Limb (tissue), 2 donors: ENCODE data around the gene ILKAP.
A peak's percentile ranks its signal among the peaks of the same experiment; 100 is the strongest.
"Not testable (repeated sequence)": the region's sequence is repeated elsewhere in the genome, so short reads cannot be mapped to it uniquely, and the experiment has no call there.

Source experiments
- DNase-seq, 2 donors: peaks; one replicate each; pipeline ENCODE4 v3.0.0-alpha.2; 2016; ENCODE audit errors: extremely low spot score in 2 of 2

Gene ILKAP

DNA sequence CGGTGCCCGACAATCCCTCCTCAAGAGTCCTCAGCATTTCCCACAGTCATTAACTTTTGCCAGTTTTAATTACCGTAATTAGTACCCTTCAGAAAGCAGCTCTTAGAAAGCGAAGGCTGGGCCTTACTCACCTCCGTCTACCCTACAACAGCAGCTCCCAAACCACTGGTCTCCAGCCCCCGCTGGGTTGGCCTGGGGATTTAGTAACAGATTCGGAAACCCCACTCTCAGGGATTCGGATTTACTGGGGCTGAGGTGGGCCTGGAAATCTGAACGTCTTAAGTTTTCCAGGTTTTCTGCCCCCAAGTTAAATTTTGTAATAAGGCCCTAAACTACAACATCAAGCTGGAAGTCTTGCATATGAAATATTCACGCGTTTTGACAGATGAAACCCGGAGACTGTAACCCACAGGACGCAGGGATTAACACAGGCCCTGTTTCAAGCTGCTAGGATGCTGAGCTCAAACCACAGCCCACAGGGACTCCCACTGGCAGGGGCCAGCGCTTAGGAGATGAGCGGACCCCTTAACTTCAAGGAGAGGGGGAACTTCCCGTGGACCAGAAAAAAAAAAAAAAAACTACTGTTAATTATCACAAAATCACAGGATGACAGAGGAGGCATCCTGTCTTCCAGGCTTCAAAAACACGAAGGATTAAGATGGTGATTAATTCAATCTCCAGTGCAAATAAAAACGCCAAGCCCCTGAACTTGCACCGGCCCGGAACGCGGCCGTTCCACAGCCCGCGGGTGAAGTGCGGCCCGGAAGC, 985 bp downstream of the ILKAP start:
- DNase-seq = no peak

DNA sequence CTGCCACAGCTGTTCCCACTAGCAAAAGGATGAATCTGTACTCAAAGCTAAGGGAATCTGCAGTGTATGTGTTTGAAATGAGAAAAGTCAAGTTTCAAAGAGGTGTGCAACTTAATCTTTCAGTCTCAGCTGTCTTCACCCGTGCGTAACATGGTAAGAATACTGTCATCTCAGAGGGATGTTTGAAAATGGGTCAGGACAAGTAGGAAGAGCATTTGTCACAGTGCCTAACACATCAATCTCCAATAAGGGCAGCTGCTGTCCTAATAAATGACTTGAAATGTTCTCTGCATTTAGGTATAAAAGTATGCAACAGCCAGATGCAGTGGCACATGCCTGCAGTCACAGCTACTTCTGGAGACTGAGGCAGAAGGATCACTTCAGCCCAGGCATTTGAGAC, 13.1 kb downstream of the ILKAP start:
- no peak for DNase-seq

DNA sequence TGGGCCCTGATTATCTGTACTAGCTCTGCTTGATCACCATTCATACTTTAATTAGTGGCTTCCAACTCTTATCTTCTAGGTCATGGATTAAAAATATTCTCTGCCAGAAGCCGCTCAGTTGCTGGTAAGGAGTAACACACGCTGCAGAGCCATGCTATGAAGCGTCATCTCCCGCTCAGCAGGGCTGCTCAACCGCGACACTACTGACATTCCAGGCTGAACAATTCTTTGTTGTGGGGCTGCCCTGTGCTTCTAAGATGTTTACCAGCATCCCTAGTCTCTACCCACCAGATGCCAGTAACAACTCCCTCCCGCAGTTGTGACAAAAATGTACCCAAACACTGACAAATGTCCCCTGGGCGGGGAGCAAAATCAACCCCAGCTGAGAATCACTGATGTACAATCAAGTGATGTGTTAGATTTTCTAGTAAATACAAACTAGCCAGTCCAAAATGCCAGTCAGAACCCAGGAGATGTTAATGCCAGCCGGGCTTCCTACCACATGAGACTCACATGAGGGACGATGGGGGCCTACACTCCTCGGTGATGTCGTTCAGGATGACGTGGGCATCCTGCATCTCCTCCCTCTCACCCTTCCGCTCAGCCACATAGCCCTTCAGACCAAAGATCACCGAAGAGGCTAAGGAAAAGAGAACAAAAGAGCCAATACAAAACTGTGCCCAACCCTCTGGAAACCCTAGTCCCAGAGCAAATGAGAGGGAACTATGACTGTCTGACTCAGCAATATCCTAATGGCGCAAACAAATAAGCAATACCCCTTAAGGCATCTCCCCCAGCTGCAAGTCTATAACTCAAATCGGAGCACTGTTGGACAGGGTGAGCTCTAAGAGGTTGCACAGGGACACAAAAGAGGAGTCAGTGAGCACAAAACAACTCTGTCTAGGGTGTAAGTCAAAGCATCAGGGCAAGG, 15.6 kb downstream of the ILKAP start:
- DNase-seq = no peak

DNA sequence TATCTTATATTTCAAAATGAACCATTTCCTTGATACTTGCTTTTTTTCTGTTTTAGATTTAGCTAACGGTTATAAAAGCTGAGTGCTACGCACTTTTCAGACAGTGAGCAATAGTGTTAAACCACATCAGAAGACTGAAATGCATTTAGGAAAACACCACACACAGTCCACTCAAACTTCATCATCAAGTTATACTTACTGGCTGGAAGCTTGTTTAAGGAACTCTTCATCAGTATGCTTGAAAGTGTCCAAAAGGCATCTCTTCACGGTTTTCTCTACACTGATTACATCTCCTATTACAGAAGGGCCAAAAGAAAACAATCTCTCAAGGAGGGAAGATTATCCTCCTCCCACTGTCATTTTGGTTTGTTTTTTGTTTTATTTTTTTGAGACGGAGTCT, 19.7 kb downstream of the ILKAP start:
- no peak for DNase-seq

DNA sequence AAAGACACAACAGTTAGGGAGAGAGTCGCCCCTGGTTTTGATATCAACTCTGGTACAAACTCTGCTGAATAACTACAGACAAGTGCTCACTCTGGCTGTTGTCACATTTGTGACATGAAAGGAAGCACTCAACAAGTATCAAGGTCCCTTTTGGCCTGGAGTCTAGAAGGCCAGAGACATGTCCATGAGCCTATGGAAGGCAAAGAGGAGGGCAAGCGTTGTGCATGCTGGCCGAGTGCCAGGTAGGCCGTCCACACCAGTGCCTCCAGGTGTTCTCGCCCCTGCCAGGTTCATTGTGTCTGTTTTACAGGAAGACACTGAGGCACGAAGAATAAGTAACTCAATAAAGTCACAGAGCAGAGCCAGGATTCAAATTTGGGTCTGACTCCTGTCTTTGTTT, 21.1 kb downstream of the ILKAP start:
- no peak for DNase-seq

DNA sequence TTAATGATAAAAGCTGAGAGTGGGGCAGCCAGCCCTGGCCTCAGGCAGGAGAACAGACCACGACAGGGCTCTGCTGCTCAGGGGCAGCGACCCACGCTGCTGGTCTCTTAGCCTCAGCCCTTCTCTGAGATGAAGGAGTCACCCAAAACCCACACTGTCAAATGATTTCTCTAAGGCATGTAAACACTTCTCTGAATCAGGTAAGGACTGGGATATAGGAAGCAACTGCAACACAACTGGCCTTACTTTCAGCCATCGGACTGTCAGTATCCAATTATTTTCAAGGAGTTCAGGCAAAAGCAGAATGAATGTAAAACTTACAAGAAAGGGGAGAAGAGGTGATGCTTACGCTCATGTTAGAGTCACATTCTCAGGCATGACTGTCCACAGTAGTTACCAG, 22.9 kb downstream of the ILKAP start:
- DNase-seq = no peak

DNA sequence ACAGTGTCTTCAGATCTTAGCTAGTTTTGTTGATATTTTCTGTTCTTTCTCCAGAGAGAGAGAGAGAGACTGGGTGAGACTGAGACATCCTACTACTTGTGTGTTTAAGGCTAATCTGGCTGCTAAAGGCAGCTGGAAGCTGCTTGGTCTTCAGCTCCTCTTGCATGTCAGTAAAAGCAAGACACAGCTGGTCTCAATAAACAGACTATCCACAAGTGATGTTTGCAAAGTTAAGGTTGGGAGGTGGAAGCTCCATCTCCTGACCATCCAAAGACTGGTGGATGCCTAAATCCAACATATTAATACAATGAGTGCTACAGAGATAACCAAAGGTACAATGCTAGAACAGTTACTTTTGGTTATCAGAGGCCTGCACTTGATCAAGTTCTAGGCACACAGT, 26.9 kb downstream of the ILKAP start:
- DNase-seq = no peak

DNA sequence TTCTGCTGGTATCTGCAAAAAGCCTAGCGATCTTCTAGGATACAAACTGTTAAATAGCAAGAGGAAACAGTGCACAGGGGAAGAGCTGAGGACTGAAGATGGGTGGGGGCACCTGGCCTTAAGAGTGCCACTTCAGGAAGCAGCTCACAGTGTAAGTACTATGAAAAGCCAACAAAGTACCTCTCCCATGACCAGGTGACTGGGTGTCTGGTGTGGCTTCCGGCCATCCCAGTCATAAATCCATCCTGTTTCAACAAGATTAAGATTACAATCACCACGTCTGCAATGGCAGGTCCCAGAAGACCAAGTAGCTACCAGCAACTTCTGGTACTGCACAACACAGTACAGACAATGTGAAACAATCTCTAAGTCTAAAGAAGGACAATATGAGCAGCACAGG, 28.8 kb downstream of the ILKAP start:
- DNase-seq = no peak

DNA sequence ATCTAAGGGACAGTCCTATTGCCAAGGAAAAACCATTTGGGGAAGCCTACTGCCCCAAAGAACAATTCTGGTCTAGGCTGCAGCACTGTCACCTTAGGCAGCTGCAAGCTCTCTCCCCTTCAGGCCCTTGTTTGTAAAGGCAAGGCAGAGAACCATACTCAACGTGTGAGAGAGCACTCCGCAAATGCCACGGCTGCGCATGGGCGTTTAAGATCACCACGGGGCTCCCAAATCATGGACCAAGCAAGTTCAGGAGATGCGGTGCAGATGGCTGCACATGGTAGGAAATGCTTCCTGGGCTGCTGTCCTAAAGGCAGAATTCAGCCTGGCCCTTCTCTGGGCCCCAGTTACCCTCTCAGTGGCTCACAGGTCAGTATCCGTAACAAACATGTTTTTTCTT, 29.2 kb downstream of the ILKAP start:
- DNase-seq = no peak

DNA sequence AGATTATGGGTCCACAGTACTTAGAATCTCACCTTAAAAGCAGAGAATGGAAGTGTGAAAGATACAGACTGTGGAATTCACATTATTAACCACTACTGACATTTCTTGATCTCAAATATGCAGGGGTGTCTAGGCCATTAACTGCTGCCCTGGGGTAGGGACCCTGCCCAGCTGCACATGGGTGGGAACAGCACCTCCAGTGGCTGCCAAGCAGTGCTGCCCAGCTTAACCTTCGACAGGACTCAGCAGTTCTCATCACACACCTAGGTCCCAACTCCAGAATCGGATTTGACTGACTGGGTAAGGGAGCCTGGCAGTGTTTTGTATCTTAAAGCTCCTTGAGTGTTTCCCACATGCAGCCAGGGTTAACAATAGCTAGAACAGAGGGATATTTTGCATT, 29.8 kb downstream of the ILKAP start:
- no peak for DNase-seq

DNA sequence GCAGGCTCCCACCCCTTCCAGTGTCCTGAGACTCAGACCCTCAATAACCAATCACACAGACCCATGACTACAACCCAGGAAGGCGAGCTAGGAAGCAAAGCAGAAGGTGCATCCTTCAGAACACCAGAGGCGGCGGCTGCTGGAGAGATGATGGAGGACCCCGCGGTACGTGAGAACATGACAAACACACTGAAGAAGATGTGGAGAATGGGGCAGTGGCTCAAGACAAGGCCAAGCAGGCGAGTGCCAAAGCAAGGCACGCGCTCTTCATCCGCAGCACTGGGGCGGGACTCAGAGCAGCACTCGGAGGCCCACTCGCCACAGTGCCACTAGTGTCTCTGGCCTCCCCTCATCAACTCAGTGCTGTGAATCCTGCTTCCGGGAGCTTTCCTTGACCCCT, 31.1 kb downstream of the ILKAP start:
- DNase-seq = no peak

DNA sequence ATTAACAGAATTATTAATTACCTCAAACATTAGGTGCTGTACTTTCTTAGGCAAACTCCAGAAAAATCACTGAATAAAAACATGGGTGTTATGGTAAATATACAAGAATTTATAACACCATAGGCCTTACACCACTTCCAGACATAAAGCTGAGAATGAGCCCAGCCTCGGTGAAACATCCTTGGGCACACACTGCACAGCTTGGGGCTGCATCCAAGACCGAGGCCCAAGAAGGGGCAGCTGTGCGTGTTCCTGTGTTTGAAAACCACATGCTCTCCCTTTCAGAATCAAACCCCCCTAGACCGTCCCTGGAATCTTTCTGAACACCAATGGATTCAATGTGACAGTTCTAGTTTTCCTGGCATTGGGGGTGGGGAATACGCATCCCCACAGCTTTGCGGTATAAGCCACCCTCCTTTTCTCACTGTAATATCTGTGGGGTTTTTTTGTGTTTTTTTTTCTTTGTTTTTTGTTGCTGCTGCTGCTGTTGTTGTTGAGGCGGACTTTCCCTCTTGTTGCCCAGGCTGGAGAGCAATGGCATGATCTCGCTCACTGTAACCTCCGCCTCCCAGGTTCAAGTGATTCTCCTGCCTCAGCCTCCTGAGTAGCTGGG, 31.8 kb downstream of the ILKAP start:
- no peak for DNase-seq

DNA sequence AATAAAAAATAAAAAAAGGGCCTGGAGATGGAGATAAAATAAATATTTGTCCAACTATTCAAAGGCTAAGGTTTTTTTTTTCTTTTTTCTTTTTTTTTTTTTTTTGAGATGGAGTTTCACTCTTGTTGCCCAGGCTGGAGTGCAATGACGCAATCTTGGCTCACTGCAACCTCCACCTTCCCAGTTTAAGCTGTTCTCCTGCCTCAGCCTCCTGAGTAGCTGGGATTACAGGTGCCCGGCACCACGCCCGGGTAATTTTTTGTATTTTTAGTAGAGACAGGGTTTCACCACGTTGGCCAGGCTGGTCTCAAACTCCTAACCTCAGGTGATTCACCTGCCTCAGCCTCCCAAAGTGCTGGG, 32.4 kb downstream of the ILKAP start:
- not testable (repeated sequence) for DNase-seq

DNA sequence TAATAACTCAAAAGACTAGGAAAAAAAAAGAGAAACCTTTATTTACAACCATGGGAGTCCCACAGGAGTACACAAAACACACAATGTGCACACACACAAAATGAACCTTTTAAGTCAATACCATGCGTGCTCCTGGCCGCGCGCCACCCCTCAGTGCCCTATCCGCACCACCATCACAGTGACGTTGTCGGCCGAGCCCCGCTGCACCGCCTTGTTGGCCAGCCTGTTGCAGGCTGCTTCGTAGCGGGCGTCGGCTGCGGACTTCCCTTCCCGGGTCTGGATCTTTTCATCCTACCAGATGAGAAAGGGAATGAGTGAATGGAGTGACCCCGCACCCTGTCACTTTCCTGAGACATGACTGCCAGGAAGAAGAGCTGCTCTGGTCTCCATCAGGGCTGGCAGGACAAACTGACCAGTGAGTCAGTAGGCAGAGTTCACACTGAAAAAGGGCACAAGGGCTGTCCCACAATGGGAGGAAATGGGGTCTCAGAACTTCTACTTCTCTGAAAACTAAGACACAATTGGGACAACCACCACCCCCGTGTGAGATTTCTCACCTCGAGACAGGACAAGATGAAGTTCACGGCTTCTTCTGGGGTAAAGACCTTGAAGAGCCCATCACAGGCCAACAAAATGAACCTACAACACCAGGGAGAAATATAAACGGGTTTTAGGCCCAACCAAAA, 33.0 kb downstream of the ILKAP start:
- no peak for DNase-seq

DNA sequence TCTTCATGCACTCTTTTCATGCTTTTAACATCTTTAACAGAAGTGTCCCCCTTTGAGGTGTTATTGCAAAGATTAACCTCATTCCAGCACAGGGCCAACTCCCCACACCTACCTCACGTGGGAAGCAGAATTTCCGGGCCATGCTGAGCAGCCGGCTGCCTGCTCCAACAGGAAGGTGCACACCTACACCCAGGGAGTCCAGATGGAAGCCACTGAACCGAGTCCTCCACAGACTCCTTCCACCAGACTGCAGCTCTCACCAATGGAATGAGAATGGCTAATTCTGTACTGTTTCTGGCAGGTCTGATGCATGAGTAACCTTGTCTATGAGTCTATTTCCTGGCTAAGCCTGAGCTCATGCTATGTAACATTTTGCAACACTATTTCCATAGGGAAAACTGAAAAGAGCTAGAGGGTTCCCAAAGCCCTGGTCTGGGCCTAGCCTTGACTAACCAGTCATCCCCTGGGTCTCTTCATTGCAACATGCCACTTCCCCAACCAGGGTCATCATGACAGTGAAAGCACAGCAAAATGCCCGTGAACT, 33.7 kb downstream of the ILKAP start:
- DNase-seq = peak in 1 of 2 donors; percentile 30

DNA sequence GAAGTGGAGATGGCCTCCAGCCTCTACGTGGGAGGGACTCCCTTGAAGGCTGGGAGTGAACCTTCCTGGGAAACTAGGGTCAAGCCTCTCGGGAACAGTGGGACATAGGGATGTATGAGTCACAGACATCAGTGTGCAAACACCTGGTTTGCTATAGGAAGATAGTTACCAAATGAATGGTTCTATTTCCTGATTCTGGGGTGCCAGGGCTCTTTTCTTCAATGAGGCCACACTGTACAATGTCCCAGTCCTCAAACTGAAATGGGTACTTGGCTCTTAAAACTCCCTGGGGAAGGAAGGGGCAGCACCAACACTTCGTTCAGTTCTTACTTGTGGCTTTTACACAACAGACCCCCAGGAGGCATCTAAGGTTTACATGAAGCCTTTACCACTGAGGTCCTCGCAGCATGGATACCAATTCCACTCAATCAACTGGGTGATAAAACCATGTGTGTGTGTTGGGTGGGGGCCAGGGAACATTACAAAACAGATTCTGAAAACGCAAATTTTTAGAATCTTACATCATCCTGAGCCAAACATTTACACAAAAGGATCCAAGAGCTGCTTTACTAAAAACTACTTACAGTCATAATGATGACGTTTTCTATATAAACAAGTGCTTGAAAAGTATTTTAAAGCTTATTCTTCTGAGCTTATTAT, 34.3 kb downstream of the ILKAP start:
- peak in 1 of 2 donors; percentile 31 for DNase-seq

DNA sequence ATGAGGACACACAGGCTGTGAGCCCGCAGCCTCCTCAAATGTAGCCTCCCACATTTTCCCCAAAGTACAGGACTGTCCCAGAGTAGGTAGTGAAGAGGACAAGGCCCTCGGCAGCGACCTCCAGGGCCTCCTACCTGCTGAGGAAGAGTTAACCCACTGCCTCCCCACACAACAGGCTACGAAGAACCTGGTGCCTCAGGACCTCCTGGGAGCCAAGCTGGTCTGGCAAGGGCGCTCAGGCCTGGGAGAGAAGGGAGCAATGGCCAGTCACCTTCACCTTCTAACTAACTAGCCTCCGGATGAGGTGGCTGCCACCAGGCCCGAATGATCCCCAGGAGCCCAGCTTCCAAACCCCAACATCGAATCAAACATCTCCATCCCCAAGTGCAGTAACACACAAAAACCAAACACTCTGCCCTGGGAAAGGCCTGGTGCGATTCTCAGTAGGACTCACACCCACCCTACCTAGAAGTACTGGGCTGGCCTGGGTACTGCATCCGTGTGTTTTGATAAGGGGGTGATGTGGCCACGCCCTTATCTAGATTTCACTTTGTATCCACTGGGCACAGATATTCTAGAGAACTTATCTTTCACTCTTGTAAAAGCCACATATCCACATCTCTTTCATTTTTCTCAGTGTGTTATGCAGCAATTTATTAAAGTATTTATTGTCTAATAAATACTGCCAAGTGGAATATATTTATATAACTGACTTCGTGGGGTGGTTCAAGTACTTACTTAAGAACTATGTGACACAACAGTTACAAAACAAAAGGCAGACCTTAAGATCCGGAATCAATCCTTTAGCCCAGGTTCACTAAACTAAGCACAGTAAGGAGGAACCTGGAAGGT, 35.1 kb downstream of the ILKAP start:
- DNase-seq = no peak

DNA sequence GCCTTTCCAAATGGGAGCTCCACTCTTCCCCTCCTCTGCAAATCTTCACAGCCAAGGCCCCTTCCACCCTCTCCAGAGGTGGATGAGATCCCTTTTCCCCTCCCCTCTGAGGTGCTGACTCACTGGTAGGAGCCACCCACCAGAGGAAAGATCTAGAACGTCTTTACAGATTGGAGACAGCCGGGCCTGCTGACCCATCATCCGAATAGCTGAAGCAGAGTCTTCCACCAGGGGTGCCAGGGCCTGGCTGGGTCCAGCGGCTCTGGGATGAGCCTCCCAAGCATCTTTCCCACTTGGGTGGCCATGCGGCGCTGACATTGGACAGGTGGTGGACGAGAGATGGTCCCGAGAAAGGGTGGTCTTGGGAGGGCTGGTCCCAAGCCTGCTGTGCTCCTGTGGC, 35.7 kb downstream of the ILKAP start:
- DNase-seq = peak in 1 of 2 donors; percentile 25

DNA sequence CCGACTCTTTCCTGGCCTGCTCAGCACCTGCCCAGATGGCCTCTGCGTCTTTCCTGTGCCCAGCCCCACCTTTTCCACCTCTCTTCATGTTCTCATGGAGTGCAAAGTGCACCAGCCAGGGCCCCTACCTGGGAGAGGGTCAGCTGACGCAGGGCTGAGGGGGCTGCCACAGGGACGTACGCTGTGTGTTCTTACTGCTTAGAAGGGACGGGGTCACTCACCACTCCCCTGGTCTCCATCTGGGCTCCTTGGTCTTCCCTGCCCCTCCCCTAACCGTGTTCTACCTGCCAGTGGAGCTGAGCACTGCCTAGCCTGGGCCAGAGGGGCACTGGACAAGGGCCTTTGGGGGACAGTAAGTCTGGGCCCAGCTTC, 36.2 kb downstream of the ILKAP start:
- peak in 1 of 2 donors; percentile 27 for DNase-seq
